AG09319 (cell line): ENCODE measurements around the gene KRTAP19-6.

ENCODE experiments used
- DNase-seq: peaks from one replicate; pipeline ENCODE4 v3.0.0-alpha.2; 2010; ENCODE audit warnings: low read depth; ENCODE audit errors: extremely low read depth
- CTCF ChIP-seq: IDR thresholded peaks from 2 replicates; pipeline ENCODE4 v1.5.1; 2011; ENCODE audit warnings: low read depth, mild to moderate bottlenecking, inconsistent platforms, low read length, moderate library complexity

Gene KRTAP19-6

GRCh38 chr21:30563630-30564029 lies 22.0 kb upstream of the KRTAP19-6 start:
- TF ChIP-seq CTCF, result no peak
- DNase-seq, result no peak

GRCh38 chr21:30563072-30563471 lies 21.4 kb upstream of the KRTAP19-6 start:
- TF ChIP-seq CTCF, result no peak
- no peak for DNase-seq

GRCh38 chr21:30561957-30562356 lies 20.3 kb upstream of the KRTAP19-6 start:
- DNase-seq, result no peak
- no peak for TF ChIP-seq CTCF

GRCh38 chr21:30561264-30561895 lies 19.7 kb upstream of the KRTAP19-6 start, which contains the start of gene KRTAP19-7:
Gene KRTAP19-7 (minus strand): TSS chr21:30561314. CDS start chr21:30561289, 25 bp downstream.
- no peak for TF ChIP-seq CTCF
- DNase-seq, result no peak

- TF ChIP-seq CTCF, result no peak
- no peak for DNase-seq
Measured at GRCh38 chr21:30555095-30555494, 13.4 kb upstream of the KRTAP19-6 start.

GRCh38 chr21:30552782-30553181 lies 11.1 kb upstream of the KRTAP19-6 start:
- DNase-seq, result no peak
- no peak for TF ChIP-seq CTCF

- no peak for DNase-seq
- no peak for TF ChIP-seq CTCF
Measured at GRCh38 chr21:30518876-30519275, 22.8 kb downstream of the KRTAP19-6 start.
